GM21423 (cell line): ENCODE results near the gene RNF38.
"Not testable (repeated sequence)": the region's sequence is repeated elsewhere in the genome, so short reads cannot be mapped to it uniquely, and the experiment has no call there.

ENCODE experiments used
- ATAC-seq: cut with Tn5 transposase; IDR thresholded peaks from one replicate; pipeline ENCODE4 v1.9.1; 2021; ENCODE audit warnings: mild to moderate bottlenecking, moderate library complexity; ENCODE audit not compliant: unreplicated experiment

Gene RNF38

GRCh38 chr9:36399980-36400331, at the start of gene RNF38:
Gene RNF38 (minus strand): TSS chr9:36400269. CDS start chr9:36400108, 161 bp downstream.
- no peak for ATAC-seq

- ATAC-seq, result not testable (repeated sequence)
Measured at GRCh38 chr9:36448555-36448954, 48.5 kb upstream of the RNF38 start.

DNA sequence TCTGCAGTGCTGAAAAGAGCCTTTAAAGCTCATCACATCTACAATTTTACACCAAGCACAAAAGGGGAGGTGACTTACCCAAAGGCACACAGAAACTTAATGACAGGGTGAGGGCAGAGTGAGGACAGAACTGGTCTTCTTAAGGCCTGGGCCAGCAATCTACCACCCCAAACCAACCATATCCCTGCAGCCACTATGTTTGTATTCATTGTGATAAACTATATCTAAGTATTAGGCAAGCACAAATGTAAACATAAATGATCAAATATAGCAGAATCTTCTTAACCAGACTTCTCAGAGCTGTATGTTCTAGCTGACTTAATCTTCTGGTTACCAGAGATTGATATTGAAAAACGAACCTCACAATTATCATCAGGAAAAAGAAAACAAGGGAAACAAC, 47.9 kb upstream of the RNF38 start:
- no peak for ATAC-seq

DNA sequence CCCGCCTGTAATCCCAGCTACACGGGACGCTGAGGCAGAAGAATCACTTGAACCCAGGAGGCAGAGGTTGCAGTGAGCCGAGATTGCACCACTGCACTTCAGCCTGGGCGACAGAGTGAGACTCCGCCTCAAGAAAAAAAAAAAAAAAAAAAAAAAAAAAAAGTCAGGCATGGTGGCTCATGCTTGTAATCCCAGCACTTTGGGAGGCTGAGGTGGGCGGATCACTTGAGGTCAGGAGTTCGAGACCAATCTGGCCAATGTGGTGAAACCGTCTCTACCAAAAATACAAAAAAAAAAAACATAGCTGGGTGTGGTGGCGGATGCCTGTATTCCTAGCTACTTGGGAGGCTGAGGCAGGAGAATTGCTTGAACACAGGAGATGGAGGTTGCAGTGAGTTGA, 46.6 kb upstream of the RNF38 start:
- not testable (repeated sequence) for ATAC-seq

DNA sequence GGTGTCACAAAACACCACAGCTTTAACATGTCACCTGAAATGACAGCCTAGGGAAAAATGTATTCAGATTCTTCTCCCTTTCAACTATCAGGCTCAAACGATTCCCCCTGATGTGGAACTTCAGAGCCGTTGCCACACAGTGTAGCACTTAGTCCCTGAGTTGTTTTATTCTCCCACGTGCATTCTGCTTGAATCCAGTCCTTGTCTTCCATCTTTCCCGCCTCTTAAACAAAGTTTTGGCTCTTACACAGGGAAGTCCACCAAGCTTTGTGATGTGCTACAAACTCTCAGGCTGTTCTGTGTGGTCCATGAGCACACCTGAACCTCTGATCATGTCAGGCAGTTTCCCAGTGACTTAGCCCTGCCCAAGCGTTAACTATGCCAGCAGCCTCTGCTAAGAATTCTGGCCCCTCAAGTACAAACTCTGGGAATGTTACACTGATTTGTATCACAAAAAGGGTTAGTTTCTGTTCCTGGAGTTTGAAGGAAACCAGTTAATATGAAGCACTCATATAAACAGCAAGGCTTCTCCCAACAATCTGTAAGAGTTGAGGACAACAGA, 45.8 kb upstream of the RNF38 start:
- ATAC-seq, result no peak

DNA sequence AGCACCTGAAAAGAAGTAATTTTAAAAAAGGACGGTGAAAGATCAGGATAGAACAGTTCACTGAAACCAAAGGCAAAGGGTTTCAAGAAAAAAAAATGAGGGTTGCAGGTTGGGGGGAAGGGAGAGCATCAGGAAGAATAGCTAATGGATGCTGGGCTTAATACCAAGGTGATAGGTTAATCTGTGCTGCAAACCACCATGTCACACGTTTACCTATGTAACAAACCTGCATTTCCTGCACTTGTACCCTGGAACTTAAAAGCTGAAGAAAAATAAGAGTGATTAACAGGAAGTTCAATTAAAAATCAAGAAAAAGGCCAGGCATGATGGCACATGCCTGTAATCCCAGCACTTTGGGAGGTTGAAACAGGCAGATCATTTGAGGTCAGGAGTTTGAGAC, 44.1 kb upstream of the RNF38 start:
- no peak for ATAC-seq

- no peak for ATAC-seq
Measured at GRCh38 chr9:36443581-36443980, 43.5 kb upstream of the RNF38 start.

- no peak for ATAC-seq
Measured at GRCh38 chr9:36442710-36443109, 42.6 kb upstream of the RNF38 start.

- no peak for ATAC-seq
Measured at GRCh38 chr9:36441966-36442365, 41.9 kb upstream of the RNF38 start.

GRCh38 chr9:36438536-36439236, 38.6 kb upstream of the RNF38 start:
- no peak for ATAC-seq

DNA sequence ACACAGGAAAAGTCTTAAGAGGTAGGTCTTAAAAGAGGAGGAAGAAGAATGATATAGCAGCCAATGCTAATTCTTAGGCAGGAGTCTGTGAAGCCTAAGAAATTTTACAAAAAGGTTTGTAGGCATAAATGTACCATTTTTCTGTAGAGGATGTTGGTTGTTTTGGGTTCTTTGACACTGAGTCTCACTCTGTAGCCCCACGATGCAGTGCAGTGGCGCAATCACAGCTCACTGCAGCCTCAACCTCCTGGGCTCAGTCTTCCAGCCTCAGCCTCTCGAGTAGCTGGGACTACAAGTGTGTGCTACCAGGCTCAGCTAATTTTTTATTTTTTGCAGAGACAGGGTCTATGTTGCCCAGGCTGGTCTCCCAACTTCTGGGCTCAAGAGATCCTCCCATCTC, 37.7 kb upstream of the RNF38 start:
- ATAC-seq, result no peak

DNA sequence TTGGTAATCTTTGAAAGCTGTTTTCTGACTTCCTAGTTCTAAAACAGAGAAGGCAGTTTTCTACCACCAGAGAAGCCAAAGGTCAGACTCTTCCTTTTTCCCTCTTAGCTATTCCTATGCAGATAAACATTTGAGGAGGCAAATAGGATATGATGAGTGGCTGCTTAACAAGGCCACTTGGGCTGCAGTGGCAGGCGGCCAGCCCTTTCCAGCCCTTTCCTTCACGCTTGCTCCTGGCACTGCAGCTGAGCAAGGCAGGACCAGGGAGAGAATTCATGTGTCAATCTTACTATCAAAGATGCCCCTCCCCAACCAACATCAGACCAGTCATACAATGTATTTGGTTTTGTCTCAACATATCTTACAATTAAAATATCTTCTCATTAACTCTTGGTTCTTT, 36.8 kb upstream of the RNF38 start:
- no peak for ATAC-seq

- no peak for ATAC-seq
Measured at GRCh38 chr9:36433386-36433785, 33.3 kb upstream of the RNF38 start.

GRCh38 chr9:36431078-36431477, 31.0 kb upstream of the RNF38 start:
- ATAC-seq, result no peak

DNA sequence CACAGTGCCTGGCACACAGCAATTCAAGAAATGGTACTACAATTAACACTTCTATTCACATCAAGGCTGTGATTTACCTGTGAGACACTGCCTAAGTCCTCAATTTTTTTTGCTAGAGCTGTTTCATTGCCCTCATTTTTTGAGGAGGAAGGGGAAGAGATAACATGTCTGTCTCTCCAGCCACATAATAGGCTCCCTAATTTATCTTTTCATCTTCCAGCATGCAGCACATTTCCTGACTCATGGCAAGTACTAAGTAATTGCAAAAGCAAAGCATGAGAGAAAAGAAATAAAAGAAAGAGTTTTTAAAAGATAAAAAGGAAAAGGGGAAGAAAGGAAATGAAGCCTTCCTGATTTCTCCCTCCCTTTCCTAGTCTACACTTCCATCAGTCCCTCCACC, 26.9 kb upstream of the RNF38 start:
- ATAC-seq, result no peak

GRCh38 chr9:36426348-36426747, 26.3 kb upstream of the RNF38 start:
- no peak for ATAC-seq

- ATAC-seq, result no peak
Measured at GRCh38 chr9:36424289-36425055, 24.4 kb upstream of the RNF38 start.

- no peak for ATAC-seq
Measured at GRCh38 chr9:36423206-36423605, 23.1 kb upstream of the RNF38 start.

- no peak for ATAC-seq
Measured at GRCh38 chr9:36416890-36417289, 16.8 kb upstream of the RNF38 start.

GRCh38 chr9:36415822-36416525, 15.9 kb upstream of the RNF38 start:
- ATAC-seq, result no peak

DNA sequence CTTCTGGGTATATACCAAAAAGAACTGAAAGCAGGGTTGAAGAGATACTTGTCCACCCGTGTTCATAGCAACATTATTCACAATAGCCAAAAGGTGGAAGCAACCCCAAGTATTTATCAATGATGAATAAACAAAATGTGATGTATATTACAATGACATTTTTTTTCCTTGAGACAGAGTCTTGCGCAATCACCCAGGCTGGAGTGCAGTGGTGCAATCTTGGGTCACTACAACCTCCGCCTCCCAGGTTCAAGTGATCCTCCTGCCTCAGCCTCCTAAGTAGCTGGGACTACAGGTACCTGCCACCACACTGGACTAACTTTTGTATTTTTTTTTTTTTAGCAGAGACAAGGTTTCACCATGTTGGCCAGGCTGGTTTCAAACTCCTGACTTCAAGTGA, 11.3 kb upstream of the RNF38 start:
- ATAC-seq, result not testable (repeated sequence)

- not testable (repeated sequence) for ATAC-seq
Measured at GRCh38 chr9:36409076-36409475, 9.0 kb upstream of the RNF38 start.
